ENCODE results near the gene SEMA7A. TPM values are rescaled to one million over a fixed set of nuclear protein-coding genes. Genes with fewer than 3 reads are reported as not detected.

SEMA7A gene
- polyA plus RNA-seq, 1 experiment: 22.7 TPM

DNA sequence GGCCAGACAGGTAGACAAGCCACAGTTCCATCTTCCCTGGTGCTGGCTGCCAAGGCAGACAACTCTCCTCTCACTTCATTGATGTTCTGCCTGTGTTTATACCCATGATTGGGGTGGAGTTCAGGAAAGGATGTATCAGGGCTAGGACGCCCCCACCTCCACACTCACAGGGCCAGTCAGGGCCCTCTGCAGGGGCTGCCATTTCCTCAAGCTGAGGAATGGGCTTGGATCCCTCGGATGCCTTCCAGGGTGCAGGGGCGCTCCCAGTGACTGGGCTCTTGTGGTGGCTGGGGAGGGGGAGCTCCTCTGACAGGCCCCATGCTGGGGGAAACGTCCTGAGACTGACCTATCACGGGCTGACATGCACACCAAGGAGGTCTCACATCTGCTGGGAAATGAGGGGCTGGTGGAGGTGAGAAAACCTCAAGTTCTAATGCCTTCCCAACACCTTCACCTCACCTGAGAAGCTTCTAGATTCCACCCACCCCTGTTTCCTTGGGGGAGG lies 31.4 kb downstream of the SEMA7A start:
- TF ChIP-seq, protein P1, sequence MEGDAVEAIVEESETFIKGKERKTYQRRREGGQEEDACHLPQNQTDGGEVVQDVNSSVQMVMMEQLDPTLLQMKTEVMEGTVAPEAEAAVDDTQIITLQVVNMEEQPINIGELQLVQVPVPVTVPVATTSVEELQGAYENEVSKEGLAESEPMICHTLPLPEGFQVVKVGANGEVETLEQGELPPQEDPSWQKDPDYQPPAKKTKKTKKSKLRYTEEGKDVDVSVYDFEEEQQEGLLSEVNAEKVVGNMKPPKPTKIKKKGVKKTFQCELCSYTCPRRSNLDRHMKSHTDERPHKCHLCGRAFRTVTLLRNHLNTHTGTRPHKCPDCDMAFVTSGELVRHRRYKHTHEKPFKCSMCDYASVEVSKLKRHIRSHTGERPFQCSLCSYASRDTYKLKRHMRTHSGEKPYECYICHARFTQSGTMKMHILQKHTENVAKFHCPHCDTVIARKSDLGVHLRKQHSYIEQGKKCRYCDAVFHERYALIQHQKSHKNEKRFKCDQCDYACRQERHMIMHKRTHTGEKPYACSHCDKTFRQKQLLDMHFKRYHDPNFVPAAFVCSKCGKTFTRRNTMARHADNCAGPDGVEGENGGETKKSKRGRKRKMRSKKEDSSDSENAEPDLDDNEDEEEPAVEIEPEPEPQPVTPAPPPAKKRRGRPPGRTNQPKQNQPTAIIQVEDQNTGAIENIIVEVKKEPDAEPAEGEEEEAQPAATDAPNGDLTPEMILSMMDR (IDR thresholded peaks at IDR 0.05; ENCODE audit: insufficient read depth, low read depth, low read length): no peak
- POLR2A ChIA-PET: no interaction called here
- Histone ChIP-seq H3K4me3 (ENCODE audit: low read depth, low read length) (no peak overlapping the region), H3K36me3 (ENCODE audit: control insufficient read depth, insufficient read depth, low read length) (no peaks in the 10 kb centered on the region), H3K27me3 (ENCODE audit: control insufficient read depth, insufficient read depth, low read length) (no peaks in the 10 kb centered on the region)
- CTCF ChIA-PET: interaction anchor here (0.6 to 3.6 kb wide), 4 partner anchors 17 to 470 kb away, joined by 5 to 19 read pairs (median 5); no protein-coding TSS in a partner anchor
- no peak for DNase-seq (ENCODE audit: low read depth)

DNA sequence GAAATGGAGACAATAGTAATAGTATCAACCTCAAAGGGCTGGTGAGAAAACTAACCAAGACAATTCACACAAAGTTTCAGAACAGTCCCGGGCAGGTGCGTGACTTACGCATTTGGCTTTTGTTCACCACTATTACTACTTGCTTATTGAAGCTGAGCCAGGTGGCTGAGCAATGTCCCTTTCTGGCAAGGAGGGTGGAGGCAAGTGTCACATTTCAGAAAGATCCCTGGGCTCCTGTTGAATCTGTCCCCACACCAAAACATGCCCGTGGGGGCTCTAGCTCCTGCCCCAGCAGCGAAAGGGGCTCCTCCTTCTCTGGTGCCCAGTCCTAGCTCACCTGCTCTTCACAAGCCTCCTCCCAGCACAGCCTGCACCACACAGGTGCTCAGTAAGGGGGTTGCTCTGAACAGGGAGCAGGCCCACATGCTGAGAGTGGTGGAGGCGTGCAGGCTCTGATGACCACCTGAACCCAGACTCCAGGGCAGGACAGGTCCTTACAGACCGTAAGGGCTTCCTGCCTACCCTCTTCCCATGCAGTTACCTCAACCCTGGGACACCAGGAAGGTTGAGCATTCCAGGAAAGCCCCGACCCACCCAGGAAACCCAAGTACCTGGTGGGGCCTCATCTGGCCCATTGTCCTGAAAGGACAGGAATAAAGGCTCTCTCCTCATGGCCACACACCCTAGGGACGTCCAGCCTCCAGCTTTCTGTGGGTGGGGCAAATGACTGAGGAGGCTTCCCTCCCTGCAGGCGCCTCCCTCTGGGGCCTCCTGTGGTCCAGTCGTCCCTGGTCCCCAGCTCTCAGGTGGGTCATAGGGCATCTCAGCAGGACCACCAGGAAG lies 32.6 kb downstream of the SEMA7A start:
- Histone ChIP-seq H3K27me3 (ENCODE audit: control insufficient read depth, insufficient read depth, low read length) (no peaks in the 10 kb centered on the region), H3K4me3 (ENCODE audit: low read depth, low read length) (no peak overlapping the region), H3K36me3 (ENCODE audit: control insufficient read depth, insufficient read depth, low read length) (no peaks in the 10 kb centered on the region)
- CTCF ChIA-PET: interaction anchor here (1.1 to 2.3 kb wide), 3 partner anchors 9 to 19 kb away, joined by 3 to 5 read pairs (median 5); no protein-coding TSS in a partner anchor
- TF ChIP-seq, protein P1 (IDR thresholded peaks at IDR 0.05; ENCODE audit: insufficient read depth, low read depth, low read length): no peak
- no peak for DNase-seq (ENCODE audit: low read depth)
- POLR2A ChIA-PET: no interaction called here

DNA sequence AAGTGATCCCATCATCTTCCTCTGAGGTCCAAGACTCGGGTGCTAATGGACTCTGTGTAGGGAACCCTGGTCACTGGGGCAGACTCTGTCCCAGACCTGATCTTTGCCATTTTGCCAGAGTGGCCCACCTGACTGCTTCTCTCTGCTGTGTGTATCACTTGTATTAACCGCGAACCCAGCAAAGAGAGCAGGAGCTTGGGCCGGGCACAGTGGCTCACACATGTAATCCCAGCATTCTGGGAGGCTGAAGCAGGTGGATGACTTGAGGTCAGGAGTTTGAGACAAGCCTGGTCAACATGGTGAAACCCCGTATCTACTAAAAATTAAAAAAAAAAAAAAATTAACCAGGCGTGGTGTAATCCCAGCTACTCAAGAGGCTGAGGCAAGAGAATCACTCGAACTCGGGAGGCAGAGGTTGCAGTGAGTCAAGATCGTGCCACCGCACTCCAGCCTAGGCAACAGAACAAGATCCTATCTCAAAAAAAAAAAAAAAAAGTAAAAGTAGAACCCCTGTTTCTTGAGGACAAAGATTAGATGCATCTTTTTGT lies 33.4 kb downstream of the SEMA7A start:
- no peaks in the 10 kb centered on the region for H3K36me3 ChIP-seq (ENCODE audit: control insufficient read depth, insufficient read depth, low read length)
- no peak overlapping the region for H3K4me3 ChIP-seq (ENCODE audit: low read depth, low read length)
- H3K27me3 ChIP-seq (ENCODE audit: control insufficient read depth, insufficient read depth, low read length): no peaks in the 10 kb centered on the region
- POLR2A ChIA-PET: no interaction called here
- TF ChIP-seq, protein P1 (IDR thresholded peaks at IDR 0.05; ENCODE audit: insufficient read depth, low read depth, low read length): no peak
- DNase-seq (ENCODE audit: low read depth): no peak
- CTCF ChIA-PET: interaction anchor here (1.0 kb wide), 1 partner anchor 15 kb away, joined by 4 read pairs; no protein-coding TSS in a partner anchor

DNA sequence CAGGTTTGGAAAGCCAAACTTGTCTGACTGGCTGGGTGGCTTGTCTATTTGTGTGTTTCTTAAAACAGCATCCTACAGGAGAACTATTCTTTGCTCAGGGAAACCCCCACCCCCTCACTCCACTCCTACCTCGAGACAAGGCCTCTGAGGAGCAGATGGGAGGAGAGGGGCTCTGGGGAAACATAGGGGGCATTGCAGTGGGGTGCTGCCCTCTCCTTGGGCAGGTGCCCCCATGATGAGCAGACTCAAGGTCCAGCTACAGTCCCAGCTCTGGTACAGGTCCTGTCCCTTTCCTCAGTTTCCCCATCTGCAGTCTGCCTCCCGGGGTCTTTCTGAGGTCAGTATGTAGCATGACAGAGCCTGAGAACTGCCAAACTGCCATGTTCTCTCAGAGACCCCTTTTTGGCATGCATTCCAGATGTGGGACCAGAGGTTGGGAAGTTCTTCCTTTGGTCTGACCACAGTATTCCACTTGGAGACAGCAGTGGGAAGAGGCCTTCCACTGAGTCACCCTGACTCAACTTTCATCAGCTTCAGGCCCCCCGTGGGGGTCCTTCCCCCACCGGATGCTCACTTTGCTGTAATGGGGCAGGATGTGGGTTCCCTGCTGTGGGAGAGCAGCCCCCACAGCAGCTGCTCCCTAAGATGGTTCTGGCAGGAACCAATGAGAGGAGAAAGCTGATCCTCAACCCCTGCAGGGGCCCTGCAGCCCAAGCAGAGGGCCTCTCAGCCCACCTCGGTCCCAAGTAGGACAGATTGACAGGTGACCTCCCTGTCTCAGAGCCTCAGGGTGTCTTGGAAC lies 34.0 kb downstream of the SEMA7A start:
- no peak for DNase-seq (ENCODE audit: low read depth)
- Histone ChIP-seq H3K36me3 (ENCODE audit: control insufficient read depth, insufficient read depth, low read length) (no peaks in the 10 kb centered on the region), H3K4me3 (ENCODE audit: low read depth, low read length) (no peak overlapping the region), H3K27me3 (ENCODE audit: control insufficient read depth, insufficient read depth, low read length) (no peaks in the 10 kb centered on the region)
- CTCF ChIA-PET: interaction anchor here (1.0 kb wide), 1 partner anchor 15 kb away, joined by 4 read pairs; no protein-coding TSS in a partner anchor
- POLR2A ChIA-PET: no interaction called here
- TF ChIP-seq, protein P1 (IDR thresholded peaks at IDR 0.05; ENCODE audit: insufficient read depth, low read depth, low read length): no peak
